Activated T-helper 1 cell treated with anti-CD3 and anti-CD28 coated beads, Interleukin-12 subunit alpha, Interleukin-12 subunit beta, Interleukin-2, Interleukin-4 antibody, amounts not matched to agents 30 ng/mL and 10 ng/mL and 1 ng/mL, durations not matched to agents 14 hours and 24 hours and 36 hours (primary cell): ENCODE data around the gene SYPL2. TPM values are rescaled to one million over a fixed set of nuclear protein-coding genes. Genes with fewer than 3 reads are reported as not detected.

Source experiments
- DNase-seq: peaks from one replicate; pipeline ENCODE4 v3.0.0; 2021; ENCODE audit warnings: low spot score
- H3K27ac Mint-ChIP-seq: one replicate; pipeline ENCODE4 v1.8.0; 2021; ENCODE audit warnings: mild to moderate bottlenecking, mixed read lengths
- H3K27me3 Mint-ChIP-seq: one replicate; pipeline ENCODE4 v1.8.0; 2022; ENCODE audit warnings: mild to moderate bottlenecking, moderate library complexity, mixed read lengths; ENCODE audit not compliant: insufficient read depth
- H3K36me3 Mint-ChIP-seq: one replicate; pipeline ENCODE4 v1.8.0; 2021; ENCODE audit warnings: low read depth, mixed read lengths
- H3K4me1 Mint-ChIP-seq: one replicate; pipeline ENCODE4 v1.8.0; 2021; ENCODE audit warnings: low read depth, mixed read lengths
- H3K4me3 Mint-ChIP-seq: one replicate; pipeline ENCODE4 v1.8.0; 2021; ENCODE audit warnings: mild to moderate bottlenecking, moderate library complexity, mixed read lengths
- H3K9me3 Mint-ChIP-seq: one replicate; pipeline ENCODE4 v1.8.0; 2021; ENCODE audit warnings: mixed read lengths
- intact Hi-C: fragments of 100-400 bp; cut with micrococcal nuclease; formaldehyde crosslinking; loops from one replicate; pipeline ENCODE4 v1.15.1; 2024
- total RNA-seq: library from RNA; stranded (reverse); gene quantifications from 2 replicates; pipeline ENCODE4 v1.2.3, GENCODE V29; 2022

Gene SYPL2
- total RNA-seq, 1 donor from 2014 or later = not detected

GRCh38 chr1:109487261-109487660 lies 20.9 kb downstream of the SYPL2 start:
- no peak for DNase-seq
- Mint-ChIP-seq H3K4me3 (no peak overlapping the region), H3K27me3 (no peaks in the 10 kb centered on the region), H3K4me1 (peaks cover 32% of the 10 kb centered on the region), H3K27ac (no peak overlapping the region), H3K9me3 (no peaks in the 10 kb centered on the region), H3K36me3 (peaks cover 7% of the 10 kb centered on the region)
- intact Hi-C loops = no loop called here

GRCh38 chr1:109488201-109488600 lies 21.9 kb downstream of the SYPL2 start:
- DNase-seq = no peak
- Mint-ChIP-seq H3K27me3 (no peaks in the 10 kb centered on the region), H3K27ac (no peak overlapping the region), H3K9me3 (no peaks in the 10 kb centered on the region), H3K4me3 (no peak overlapping the region), H3K4me1 (peaks cover 24% of the 10 kb centered on the region), H3K36me3 (peaks cover 11% of the 10 kb centered on the region)
- intact Hi-C loops = no loop called here

GRCh38 chr1:109488696-109489095 lies 22.4 kb downstream of the SYPL2 start:
- Mint-ChIP-seq H3K4me1 (peaks cover 20% of the 10 kb centered on the region), H3K4me3 (no peak overlapping the region), H3K27ac (no peak overlapping the region), H3K36me3 (peaks cover 11% of the 10 kb centered on the region), H3K27me3 (no peaks in the 10 kb centered on the region), H3K9me3 (no peaks in the 10 kb centered on the region)
- no peak for DNase-seq
- intact Hi-C loops = no loop called here

- DNase-seq = peak; percentile 51
- Mint-ChIP-seq H3K4me3 (no peak overlapping the region), H3K36me3 (peaks cover 14% of the 10 kb centered on the region), H3K27me3 (no peaks in the 10 kb centered on the region), H3K4me1 (peaks cover 16% of the 10 kb centered on the region), H3K9me3 (no peaks in the 10 kb centered on the region), H3K27ac (no peak overlapping the region)
- intact Hi-C loops = loop anchor here (1.0 kb wide), 1 partner anchor 42 kb away; no protein-coding TSS in a partner anchor
Measured at GRCh38 chr1:109490029-109490933, 23.9 kb downstream of the SYPL2 start.

GRCh38 chr1:109490934-109491302 lies 24.6 kb downstream of the SYPL2 start:
- H3K27ac Mint-ChIP-seq = no peak overlapping the region
- peaks cover 18% of the 10 kb centered on the region for H3K36me3 Mint-ChIP-seq
- H3K4me3 Mint-ChIP-seq = no peak overlapping the region
- no peaks in the 10 kb centered on the region for H3K27me3 Mint-ChIP-seq
- intact Hi-C loops = loop anchor here (1.0 kb wide), 1 partner anchor 41 kb away; no protein-coding TSS in a partner anchor
- H3K9me3 Mint-ChIP-seq = no peaks in the 10 kb centered on the region
- peaks cover 17% of the 10 kb centered on the region for H3K4me1 Mint-ChIP-seq
- no peak for DNase-seq

GRCh38 chr1:109491372-109491771 lies 25.0 kb downstream of the SYPL2 start:
- DNase-seq = no peak
- no peak overlapping the region for H3K27ac Mint-ChIP-seq
- no peaks in the 10 kb centered on the region for H3K27me3 Mint-ChIP-seq
- H3K9me3 Mint-ChIP-seq = no peaks in the 10 kb centered on the region
- intact Hi-C loops = no loop called here
- peaks cover 20% of the 10 kb centered on the region for H3K4me1 Mint-ChIP-seq
- H3K36me3 Mint-ChIP-seq = peaks cover 22% of the 10 kb centered on the region
- H3K4me3 Mint-ChIP-seq = no peak overlapping the region

- Mint-ChIP-seq H3K27ac (no peak overlapping the region), H3K4me1 (peaks cover 25% of the 10 kb centered on the region), H3K27me3 (no peaks in the 10 kb centered on the region), H3K9me3 (no peaks in the 10 kb centered on the region), H3K4me3 (no peak overlapping the region), H3K36me3 (peaks cover 30% of the 10 kb centered on the region)
- intact Hi-C loops = loop anchor here (1.0 kb wide), 1 partner anchor 39 kb away; no protein-coding TSS in a partner anchor
- DNase-seq = no peak
Measured at GRCh38 chr1:109492779-109493178, 26.4 kb downstream of the SYPL2 start.

- Mint-ChIP-seq H3K27me3 (no peaks in the 10 kb centered on the region), H3K4me3 (peak overlapping the region; percentile 96), H3K27ac (no peak overlapping the region), H3K9me3 (no peaks in the 10 kb centered on the region), H3K4me1 (peaks cover 30% of the 10 kb centered on the region), H3K36me3 (peaks cover 34% of the 10 kb centered on the region)
- no peak for DNase-seq
- intact Hi-C loops = no loop called here
Measured at GRCh38 chr1:109493227-109493626, 26.9 kb downstream of the SYPL2 start.

GRCh38 chr1:109493805-109494539 lies 27.6 kb downstream of the SYPL2 start, which contains the start of gene CYB561D1:
Gene CYB561D1, plus strand, starts transcription at chr1:109494094. Its CDS starts 46 bp downstream, at chr1:109494140.
- H3K9me3 Mint-ChIP-seq = no peaks in the 10 kb centered on the region
- intact Hi-C loops = loop anchor here (1.0 kb wide), 6 partner anchors 8 to 68 kb away; partner anchors contain the start of genes AMIGO1, ATXN7L2 and PSMA5
- H3K27ac Mint-ChIP-seq = peak within 1 kb of the TSS; percentile 71
- no peaks in the 10 kb centered on the region for H3K27me3 Mint-ChIP-seq
- DNase-seq = peak; percentile 87
- peak within 1 kb of the TSS; percentile 96 for H3K4me3 Mint-ChIP-seq
- peaks cover 36% of the 10 kb centered on the region for H3K36me3 Mint-ChIP-seq
- peaks cover 34% of the 10 kb centered on the region for H3K4me1 Mint-ChIP-seq

GRCh38 chr1:109495738-109496137 lies 29.4 kb downstream of the SYPL2 start:
- peak overlapping the region; percentile 96 for H3K4me3 Mint-ChIP-seq
- H3K27me3 Mint-ChIP-seq = no peaks in the 10 kb centered on the region
- H3K9me3 Mint-ChIP-seq = no peaks in the 10 kb centered on the region
- no peak for DNase-seq
- H3K27ac Mint-ChIP-seq = peak overlapping the region; percentile 40
- H3K36me3 Mint-ChIP-seq = peaks cover 41% of the 10 kb centered on the region
- intact Hi-C loops = no loop called here
- peaks cover 44% of the 10 kb centered on the region for H3K4me1 Mint-ChIP-seq

GRCh38 chr1:109497449-109498160 lies 31.3 kb downstream of the SYPL2 start:
- Mint-ChIP-seq H3K36me3 (peaks cover 38% of the 10 kb centered on the region), H3K27me3 (no peaks in the 10 kb centered on the region), H3K4me1 (peaks cover 63% of the 10 kb centered on the region), H3K9me3 (no peaks in the 10 kb centered on the region), H3K4me3 (no peak overlapping the region), H3K27ac (no peak overlapping the region)
- intact Hi-C loops = no loop called here
- no peak for DNase-seq

GRCh38 chr1:109498161-109498801 lies 31.9 kb downstream of the SYPL2 start:
- Mint-ChIP-seq H3K36me3 (peaks cover 38% of the 10 kb centered on the region), H3K27ac (no peak overlapping the region), H3K9me3 (no peaks in the 10 kb centered on the region), H3K4me1 (peaks cover 70% of the 10 kb centered on the region), H3K27me3 (no peaks in the 10 kb centered on the region), H3K4me3 (no peak overlapping the region)
- intact Hi-C loops = no loop called here
- DNase-seq = no peak
